ENCODE data around the gene PLBD2.

Gene PLBD2

DNA sequence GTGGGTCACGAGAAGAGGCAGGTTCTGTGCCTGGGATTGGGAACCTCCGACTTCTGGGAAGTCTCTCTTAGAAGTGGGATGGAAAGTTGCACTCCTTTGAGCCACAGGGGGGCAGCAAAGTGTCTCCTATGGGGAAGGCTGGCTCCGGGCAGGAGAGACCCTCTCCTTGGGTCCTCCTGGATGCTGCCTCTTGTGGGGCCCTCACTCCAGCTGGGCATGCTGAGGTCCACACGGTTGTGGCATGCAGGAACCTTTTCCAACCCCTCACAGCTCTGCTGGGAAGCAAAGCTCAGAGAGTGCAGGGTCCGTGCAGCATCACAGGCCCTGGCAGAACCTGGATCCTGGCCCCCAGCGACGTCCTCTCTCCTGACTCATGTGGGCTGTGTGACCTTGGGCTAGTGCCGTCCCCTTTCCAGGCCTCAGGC lies 81.2 kb downstream of the PLBD2 start:
- H3K4me1 ChIP-seq (ENCODE audit: control insufficient read depth in 1 of 2, insufficient read depth in 2 of 2, low read length in 2 of 2): no peaks in the 10 kb centered on the region
- H3K27ac ChIP-seq (ENCODE audit: low read length): no peak overlapping the region
- no peak overlapping the region for H3K4me3 ChIP-seq (ENCODE audit: low read depth in 1 of 2, low read length in 2 of 2)
- no peaks in the 10 kb centered on the region for H3K27me3 ChIP-seq (ENCODE audit: low read depth, low read length)
- no peaks in the 10 kb centered on the region for H3K9me3 ChIP-seq (ENCODE audit: control insufficient read depth in 1 of 2, low read length in 2 of 2)
- no peaks in the 10 kb centered on the region for H3K36me3 ChIP-seq (ENCODE audit: control insufficient read depth in 1 of 2, insufficient read depth in 2 of 2, low read length in 2 of 2)

DNA sequence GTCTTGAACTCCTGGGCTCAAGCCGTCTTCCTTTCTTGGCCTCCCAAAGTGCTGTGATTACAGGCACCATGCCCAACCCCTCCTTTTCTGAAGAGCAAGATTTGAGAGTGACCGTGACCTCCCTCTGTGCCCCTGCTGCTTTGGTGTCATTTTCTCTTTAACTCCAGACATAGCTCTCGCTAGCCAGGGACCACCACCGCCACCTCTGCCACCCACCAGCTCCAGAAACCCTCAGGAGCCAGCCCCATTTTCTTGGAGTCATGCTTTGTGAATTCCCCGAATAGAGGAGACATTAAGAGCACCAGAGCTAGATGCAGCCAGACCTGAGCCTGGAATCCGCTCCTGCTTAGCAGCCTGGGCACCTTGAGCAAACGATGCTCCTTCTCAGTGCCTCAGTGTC lies 81.9 kb downstream of the PLBD2 start:
- Histone ChIP-seq H3K4me3 (ENCODE audit: low read depth in 1 of 2, low read length in 2 of 2) (no peak overlapping the region), H3K27ac (ENCODE audit: low read length) (no peak overlapping the region), H3K9me3 (ENCODE audit: control insufficient read depth in 1 of 2, low read length in 2 of 2) (peaks cover 0 to under 1% of the 10 kb centered on the region in 2 donors), H3K27me3 (ENCODE audit: low read depth, low read length) (no peaks in the 10 kb centered on the region), H3K4me1 (ENCODE audit: control insufficient read depth in 1 of 2, insufficient read depth in 2 of 2, low read length in 2 of 2) (no peaks in the 10 kb centered on the region), H3K36me3 (ENCODE audit: control insufficient read depth in 1 of 2, insufficient read depth in 2 of 2, low read length in 2 of 2) (no peaks in the 10 kb centered on the region)

All from muscle layer of duodenum (tissue), 2 donors.